Mammary epithelial cell (primary cell): Measurements from ENCODE around the gene KCNQ1.

Experiments used
- EZH2 ChIP-seq: IDR thresholded peaks from 2 replicates; pipeline ENCODE4 v1.6.1; 2012; ENCODE audit warnings: low read length, inconsistent platforms, borderline replicate concordance
- TF ChIP-seq, protein P1 (sequence below), 2 donors: IDR thresholded peaks in 1 of 2; conservative IDR thresholded peaks in 1 of 2; 2 replicates each; pipeline ENCODE4 v1.5.1; 2011 to 2012; ENCODE audit warnings: inconsistent platforms in 2 of 2, low read length in 2 of 2, mild to moderate bottlenecking in 2 of 2, control low read depth in 1 of 2, low read depth in 1 of 2; ENCODE audit not compliant: insufficient read depth in 1 of 2; ENCODE audit errors: extremely low read depth in 1 of 2

DNA sequence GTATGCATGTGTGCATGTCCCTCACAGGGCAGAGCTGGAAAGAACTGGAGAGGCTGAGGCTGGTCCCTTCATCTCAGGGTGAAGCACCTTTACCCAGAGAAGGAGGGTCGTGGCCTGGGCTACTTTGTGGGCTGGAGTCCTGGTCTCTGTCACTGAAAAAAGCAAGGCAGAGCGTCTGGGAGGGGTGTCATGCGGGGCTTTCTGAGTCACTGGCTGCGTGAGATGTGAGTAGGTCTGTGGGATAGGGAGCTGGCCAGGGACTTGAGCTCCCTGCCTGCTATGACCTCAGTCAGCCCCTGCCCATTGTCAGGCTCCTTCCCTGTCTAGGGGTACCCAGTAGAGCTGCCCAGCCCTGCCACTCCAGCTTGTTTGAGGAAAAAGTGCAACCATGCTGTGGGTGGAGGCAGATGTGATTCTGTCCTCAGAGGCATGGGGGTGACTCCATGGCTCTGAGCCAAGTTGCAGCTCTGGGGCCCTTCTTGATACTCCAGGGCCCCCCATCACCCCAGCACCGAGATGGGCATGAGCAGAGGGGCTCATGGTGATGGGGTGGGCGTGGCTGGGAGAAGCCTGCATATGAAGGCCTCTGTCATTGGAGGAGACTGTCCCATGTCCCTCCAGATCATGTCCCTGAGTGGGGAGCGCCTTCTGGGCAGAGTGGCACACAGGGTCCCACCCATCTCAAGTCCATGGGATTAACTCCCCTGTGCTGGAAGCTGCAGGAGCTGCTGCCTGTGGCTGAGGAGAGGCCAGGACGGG is 27.8 kb downstream of the KCNQ1 start:
- TF ChIP-seq EZH2 = no peak
- TF ChIP-seq, protein P1, sequence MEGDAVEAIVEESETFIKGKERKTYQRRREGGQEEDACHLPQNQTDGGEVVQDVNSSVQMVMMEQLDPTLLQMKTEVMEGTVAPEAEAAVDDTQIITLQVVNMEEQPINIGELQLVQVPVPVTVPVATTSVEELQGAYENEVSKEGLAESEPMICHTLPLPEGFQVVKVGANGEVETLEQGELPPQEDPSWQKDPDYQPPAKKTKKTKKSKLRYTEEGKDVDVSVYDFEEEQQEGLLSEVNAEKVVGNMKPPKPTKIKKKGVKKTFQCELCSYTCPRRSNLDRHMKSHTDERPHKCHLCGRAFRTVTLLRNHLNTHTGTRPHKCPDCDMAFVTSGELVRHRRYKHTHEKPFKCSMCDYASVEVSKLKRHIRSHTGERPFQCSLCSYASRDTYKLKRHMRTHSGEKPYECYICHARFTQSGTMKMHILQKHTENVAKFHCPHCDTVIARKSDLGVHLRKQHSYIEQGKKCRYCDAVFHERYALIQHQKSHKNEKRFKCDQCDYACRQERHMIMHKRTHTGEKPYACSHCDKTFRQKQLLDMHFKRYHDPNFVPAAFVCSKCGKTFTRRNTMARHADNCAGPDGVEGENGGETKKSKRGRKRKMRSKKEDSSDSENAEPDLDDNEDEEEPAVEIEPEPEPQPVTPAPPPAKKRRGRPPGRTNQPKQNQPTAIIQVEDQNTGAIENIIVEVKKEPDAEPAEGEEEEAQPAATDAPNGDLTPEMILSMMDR (conservative IDR thresholded peaks at IDR 0.05 in 1 of 2, IDR thresholded peaks at IDR 0.05 in 1 of 2; ENCODE audit: extremely low read depth in 1 of 2, insufficient read depth in 1 of 2, low read depth in 1 of 2, low read length in 2 of 2) = no peak
